Activated gamma-delta T cell treated with Interleukin-2 at 50 U/mL for 16 hours (primary cell): ENCODE results near the gene TRIM41.
"Not testable (repeated sequence)": the region's sequence is repeated elsewhere in the genome, so short reads cannot be mapped to it uniquely, and the experiment has no call there.

ENCODE experiments used
- DNase-seq: peaks from one replicate; pipeline ENCODE4 v3.0.0-alpha.2; 2020

The TRIM41 gene

DNA sequence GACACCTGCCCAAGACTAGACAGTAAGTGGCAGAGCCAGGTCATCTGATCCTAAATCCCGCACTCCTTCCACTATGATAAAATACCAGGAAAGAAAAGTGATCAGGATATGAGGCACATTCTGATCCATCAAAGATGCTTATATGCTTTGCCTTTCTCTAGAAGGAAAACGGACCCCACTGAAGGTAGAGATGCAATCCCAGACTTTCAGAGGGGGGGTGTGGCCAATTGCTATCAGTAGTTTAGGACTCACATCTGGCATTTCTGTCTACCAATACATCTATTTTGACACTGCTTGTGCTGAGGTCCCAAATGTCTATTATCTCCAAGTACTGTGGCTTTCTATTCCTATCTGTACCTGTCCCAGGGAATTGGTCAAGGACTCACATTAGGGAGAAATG is 36.2 kb downstream of the TRIM41 start:
- no peak for DNase-seq

DNA sequence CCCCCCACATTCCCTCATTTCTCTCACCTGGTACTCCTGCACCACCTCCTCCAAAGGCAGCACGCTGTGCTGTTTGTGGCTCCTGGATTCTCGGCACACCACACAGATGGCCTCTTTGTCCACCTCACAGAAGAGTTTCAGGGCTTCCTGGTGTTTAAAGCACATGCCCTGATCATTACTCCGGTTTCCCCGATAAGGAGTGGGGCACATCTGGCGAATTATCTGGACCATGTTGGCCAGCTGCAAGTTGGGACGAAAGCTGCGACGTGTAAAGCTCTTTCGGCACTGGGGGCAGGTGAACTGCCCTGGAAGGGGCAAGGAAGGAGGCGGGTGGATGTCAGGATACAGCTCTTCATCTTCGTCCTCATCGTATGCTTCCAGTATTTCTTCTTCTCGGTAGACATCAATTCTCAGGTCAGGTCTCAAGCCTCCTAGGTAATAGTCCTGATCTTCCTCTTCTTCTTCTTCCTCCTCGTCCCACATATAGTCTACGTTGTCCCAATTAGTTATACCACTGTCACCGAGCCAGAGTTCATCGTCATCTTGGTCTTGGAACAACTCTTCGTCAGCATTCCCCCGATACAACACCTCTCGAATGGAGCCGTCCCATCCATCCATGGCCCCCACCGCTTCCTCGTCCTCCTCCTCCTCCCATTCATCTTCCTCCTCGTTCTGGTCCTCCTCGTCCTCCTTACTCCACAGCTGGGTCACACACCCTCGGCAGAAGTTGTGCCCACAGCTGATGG is 37.1 kb downstream of the TRIM41 start:
- DNase-seq = no peak

DNA sequence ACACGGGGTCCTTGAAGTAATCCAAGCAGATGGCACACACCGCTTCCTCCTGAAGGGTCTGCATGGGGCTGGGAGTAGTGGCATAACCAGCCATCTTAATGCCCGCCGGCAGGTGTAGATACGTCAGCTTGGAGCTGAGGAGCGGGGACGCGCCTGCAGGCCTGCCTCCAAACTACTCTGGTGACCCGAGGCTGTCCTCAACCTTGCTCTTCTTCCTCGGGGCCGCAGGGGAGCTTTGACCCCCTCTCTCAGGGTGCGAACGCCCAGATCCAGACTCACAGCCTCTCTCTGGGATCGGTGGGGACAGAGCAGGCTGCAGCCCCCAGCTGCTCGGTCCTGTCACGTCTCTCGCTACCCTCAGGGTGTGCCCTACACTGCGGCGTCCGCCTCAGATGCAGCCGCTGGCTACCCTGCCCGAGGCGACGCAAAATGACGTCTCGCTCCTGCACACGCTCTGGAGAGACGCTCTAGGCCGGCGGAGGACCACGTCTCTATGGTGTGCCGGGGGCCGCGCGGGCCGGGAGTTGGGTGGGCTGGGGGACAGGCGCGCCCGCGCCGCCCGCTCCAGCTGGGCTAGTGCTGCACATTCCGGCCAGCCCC is 37.7 kb downstream of the TRIM41 start, which contains the start of gene TRIM52:
TSS of gene TRIM52 (minus strand) at position 424 of the 600 bp plus-strand sequence. CDS start at position 94, 330 bp downstream.
- peak; percentile 90 for DNase-seq

DNA sequence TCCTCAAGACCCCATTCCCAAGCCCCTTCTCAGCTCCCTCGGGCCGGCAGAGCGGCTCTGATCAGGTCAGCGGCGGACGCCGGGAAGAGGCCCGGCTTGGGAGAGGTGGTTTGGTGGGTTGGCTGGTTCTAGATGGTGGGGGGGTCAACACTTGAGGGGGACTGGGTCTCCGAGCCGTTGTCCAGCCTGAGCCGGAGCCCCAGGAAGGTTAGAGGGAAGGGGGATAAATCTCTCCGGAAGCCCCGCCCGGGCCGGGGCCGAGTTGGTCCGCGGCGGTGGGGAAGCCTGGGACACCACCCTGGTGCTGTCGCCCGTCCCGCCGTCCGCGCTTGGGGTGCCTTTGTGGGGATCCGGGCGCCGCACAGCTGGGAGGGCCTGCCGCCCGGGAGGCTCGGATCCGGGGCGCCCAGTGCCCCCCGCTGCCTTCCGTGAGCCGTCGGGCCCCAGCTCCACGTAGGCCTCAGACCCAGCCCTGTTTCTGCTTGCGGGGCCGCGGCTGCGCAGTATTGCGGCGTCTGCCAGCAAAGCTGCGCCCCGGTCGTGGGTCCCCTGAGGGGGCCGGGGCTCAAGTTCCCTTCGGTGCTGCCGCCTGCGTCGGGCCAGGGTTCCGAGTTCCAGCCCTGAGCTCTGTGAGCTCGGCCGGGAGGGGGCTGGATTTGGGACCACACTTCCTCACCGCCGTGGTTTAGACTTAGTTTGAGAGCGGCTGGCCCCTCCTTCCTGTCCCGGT is 38.4 kb downstream of the TRIM41 start:
- DNase-seq = peak; percentile 73

DNA sequence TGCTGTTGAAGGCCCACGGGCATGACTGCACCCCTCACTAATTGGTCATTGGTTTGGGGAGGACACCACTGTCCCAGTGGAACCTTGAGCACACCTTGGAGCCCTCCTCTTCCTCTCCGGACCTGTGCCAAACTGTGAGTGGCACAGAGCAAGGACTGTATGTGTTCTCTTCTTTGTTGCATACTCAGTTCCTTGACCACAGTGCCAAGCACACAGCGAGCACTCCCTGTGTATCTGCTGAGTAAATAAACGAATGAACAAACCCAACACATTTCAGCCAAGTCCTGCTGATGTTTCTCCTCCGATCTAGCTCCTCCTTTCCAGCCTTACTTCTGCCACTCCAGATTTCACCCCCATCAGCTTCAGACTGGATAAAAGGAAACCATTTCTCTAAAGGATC is 40.6 kb downstream of the TRIM41 start:
- no peak for DNase-seq

DNA sequence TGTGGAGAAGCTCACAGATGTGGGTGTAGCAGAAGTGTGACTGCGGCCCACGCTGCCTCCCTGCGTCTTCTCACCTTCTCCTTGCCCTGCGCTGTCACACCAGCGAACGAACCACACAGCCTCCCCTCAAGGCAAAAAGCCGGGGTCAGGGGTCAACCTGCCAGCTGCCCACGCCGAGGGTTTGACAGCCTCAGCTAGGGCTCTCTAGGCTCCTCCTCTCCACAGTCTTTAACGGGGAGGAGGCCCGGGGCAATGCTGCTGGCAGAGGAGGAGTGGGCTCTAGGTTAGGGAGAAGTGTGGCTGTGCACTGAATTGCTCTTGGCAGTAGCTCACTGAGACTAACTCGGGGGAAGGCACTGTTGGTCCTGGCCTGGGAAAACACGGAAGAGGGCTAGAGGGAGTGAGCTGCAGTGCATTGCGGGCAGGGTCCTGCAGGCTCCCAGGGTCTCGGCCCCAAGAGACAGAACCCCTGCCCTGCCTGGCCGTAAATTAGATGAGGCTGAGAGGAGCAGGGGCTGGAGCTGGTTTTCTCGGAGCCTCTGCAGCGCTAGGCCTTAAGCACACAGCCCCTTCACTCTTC is 42.1 kb downstream of the TRIM41 start:
- peak; percentile 40 for DNase-seq

DNA sequence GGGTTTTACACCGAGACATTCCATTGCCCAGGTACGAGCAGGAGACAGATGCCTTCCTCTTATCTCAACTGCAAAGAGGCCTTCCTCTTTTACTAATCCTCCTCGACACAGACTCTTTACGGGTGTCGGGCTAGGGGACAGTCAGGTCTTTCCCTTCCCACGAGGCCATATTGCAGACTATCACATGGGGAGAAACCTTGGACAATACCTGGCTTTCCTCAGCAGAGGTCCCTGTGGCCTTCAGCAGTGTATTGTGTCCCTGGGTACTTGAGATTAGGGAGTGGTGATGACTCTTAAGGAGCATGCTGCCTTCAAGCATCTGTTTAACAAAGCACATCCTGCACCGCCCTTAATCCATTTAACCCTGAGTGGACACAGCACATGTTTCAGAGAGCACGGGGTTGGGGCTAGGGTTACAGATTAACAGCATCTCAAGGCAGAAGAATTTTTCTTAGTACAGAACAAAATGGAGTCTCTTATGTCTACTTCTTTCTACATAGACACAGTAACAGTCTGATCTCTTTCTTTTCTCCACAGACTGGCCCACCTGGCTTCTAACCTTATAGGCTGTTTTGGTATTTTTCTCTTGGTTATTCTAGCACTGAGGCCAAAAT is 44.3 kb downstream of the TRIM41 start:
- not testable (repeated sequence) for DNase-seq

DNA sequence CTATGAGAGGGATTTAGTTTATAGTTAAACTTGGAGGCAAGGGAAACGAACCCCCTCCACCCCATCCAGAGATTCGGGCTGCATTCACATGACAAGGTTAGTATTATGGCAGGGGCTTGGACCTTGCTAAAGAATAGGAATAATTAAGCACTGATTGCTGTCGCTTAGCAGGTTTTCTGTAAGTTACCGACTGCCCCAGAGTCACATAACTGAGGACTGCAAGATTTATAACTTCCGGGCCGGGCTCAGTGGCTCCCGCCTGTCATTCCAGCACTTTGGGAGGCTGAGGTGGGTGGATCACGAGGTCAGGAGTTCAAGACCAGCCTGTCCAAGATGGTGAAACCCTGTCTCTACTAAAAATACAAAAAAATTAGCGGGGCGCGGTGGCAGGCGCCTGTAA is 44.8 kb downstream of the TRIM41 start:
- not testable (repeated sequence) for DNase-seq

DNA sequence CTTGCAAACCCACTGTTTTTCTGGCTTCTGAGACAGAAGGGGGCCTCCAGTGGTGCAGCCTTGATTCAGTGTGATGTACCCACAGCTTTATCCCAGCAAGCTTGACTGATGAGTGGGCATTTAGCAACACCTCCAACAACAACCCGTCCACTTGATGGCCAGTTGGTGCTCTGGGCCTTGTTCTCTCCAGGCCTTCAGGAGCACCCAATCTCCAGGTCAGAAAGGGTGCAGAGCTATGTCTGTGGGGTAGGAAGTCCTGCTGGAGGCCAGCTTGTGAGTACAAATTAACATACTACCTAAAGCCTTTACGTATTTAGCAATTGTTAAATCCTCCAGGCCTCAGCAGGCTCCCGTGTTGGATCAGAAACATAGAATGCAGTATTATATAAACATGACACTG is 48.0 kb downstream of the TRIM41 start:
- DNase-seq = no peak

DNA sequence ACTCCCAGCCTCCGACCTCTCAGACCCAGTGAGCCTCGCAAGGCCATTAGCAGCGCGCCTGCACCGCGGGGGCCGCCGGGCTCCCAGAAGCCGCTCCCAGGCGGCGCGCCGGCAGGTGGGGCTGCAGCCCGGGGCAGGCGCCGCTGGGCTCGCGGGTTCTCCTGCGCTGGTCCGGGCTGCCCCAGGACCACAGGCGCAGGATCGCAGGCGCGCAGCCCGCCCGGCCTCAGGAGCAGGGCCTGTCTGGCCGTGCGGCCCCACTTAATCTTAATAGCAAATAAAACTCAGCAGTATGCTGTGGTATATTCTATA is 50.3 kb downstream of the TRIM41 start:
- DNase-seq = not testable (repeated sequence)

DNA sequence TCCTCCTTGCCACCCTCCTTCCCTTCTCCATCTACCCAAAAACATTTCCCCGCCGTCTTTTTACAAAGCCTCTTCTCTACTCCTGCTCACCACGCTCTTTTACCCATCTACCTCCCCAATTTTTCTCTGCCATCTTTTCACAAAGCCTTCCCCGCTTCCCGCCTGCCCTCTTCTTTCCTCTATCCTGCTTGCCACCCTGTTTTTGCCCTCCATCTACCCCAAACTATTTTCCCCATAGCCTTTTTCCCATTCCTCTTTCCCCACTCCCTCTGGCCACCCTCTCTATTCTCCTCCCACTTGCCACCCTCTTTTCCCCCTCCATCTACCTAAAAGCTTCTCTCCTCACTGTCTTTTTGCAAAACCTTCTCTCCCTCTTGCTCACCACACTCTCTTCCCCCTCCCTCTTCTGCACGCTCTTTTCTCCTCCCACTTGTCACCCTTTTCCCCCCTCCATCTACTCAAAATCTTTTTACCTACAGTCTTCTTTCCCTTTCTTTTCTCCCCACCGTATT is 57.2 kb downstream of the TRIM41 start:
- no peak for DNase-seq

DNA sequence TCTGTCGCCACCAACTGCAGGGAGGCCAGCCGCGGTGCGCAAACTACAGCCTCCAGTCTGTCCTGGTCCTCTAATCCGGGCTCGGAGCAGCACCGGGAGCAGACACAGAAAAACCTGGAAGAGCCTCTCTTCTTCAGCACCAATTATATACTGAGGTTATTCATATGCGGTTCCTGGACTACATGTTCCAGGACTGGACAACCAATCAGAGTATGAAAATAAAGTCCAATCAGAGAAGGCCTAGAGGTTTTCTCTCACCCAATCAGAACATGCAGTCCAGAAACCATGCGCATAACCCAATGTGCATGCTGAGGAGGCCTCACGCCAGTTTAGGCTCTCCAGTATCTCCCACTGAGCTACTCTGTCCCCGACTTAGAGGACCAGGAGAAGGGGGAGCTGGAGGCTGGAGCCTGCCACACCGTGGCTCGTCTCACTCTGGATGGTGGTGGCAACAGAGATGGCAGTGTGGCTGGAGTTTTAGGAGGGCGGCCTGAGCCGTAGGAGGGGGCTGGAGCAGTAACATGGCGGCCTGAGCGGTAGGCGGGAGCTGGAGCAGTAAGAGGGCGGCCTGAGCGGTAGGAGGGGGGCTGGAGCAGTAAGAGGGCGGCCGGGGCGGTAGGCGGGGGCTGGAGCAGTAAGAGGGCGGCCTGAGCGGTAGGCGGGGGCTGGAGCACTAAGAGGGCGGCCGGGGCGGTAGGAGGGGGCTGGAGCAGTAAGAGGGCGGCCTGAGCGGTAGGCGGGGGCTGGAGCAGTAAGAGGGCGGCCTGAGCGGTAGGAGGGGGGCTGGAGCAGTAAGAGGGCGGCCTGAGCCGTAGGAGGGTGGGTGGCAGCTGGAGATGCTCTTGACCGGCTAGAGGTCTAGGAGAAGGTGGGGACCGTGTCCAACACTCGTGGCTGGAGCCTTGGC is 58.2 kb downstream of the TRIM41 start:
- no peak for DNase-seq

DNA sequence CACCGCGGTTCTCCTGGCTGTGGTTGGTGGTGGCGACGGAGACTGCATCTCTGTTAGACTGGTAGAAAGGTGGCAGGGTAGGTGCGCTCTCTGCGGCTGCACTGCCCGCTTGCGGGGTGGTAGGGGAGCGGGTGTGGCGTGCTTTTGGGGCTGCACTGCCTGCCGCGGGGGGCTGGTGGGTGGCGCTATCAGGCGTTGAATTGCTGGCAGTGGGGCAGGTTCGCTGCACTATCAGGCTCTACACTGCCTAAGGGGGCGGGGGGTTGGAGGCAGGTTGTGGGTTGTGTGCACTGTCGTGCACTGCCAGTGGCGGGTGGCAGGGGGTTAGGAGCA is 58.9 kb downstream of the TRIM41 start:
- no peak for DNase-seq

DNA sequence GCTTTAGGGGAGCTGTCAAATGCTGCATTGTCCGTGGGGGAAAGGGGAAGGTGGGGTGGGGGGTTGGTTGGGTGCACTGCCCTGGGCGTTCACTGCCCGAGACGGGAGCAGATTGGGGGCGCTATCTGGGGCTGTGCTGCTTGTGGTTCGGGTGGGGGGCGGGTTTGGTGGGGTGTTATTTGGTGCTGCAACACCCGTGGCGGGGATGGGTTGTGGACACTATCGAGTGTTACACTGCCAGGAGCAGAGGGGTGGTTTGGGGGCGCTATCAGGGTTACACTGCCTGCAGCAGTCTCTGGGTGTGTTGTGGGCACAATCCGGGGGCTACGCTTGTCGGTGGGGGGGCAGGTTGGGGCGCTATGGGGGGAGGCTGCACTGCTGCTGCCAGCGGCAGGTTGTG is 59.3 kb downstream of the TRIM41 start:
- not testable (repeated sequence) for DNase-seq

DNA sequence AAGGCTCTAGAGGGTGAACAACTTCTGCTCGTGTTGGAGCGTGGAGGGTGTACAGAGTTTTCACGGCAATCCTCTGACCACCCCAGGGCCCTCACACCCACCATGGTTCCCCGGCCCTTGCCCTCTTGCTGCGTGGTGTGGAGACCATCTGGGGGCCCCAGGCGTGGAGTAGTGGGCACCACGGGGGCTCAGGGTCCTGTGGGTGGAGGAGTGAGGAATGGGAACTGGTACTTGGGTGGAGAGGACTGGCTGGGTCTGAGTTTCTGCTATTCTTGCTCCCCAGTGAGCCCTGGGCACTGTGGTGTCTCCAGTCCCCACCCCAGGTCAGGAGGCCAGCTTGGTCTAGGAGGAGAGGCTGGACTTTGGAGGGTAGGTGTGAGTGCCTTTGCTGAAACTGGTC is 59.8 kb downstream of the TRIM41 start:
- no peak for DNase-seq

DNA sequence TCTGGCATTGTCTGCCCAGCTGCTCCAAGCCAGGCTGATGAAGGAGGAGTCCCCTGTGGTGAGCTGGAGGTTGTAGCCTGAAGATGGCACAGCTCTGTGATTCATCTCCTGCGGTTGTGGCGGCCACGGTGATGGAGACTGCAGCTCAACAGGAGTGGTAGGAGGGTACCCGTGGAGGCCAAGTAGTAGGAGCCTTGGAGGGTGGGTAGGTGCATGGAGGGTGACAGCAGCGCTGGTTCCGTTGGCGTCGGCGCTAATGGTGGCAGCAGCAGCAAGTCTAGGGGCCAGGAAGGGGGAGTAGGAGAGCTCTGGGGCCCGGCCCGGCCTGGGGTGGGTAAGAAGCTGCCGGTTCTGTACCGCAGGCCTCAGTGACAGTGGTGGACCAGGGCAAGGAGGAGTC is 60.3 kb downstream of the TRIM41 start:
- no peak for DNase-seq

DNA sequence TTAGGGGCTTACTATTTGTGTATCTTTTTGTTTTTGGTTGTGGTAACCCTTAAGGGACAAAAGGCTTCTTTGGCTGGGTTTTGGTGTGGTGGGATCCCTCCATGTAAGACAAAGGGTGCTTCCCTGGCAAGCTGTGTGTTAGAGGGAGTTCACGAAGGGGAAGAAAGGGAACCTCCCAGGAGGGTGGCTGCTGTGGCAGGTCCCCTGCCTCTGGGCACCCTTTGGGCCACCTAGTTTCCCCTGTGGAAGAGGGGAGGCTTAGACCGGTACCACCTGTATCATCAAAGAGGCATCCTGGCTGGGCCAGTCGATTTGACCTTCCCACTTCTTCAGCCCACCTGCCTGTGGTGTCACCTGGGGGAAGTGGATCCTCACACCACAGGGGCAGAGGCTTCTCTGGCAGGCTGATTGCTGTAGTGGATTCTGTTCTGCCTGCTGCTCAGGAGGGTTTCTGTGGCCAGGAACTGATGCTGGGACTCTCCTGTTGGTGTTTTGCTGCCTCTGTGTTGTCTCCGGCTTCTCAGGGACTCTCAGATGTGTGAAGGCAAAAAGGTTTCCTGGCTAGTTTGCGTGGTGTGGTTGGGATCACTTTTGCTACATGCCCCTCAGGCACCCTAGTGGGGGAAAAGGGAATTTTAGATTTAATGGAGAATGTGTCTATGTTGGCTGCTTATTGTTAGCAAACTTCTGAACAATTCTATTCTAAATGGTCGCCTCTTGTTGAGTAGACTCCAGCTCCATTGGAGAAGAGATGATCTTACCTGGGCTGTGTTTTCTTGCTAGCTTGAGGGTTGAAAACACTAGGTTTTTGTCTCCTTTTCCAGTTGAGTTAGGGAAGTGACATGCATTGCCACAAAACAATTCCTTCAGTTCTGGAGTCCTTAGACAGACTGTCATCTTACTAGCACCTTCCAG is 61.0 kb downstream of the TRIM41 start:
- DNase-seq = not testable (repeated sequence)
